Trophoblast cell (in vitro differentiated cells and primary cell): ENCODE results near the gene MEX3D.
A peak's percentile ranks its signal among the peaks of the same experiment; 100 is the strongest.

ENCODE experiments used
- DNase-seq, 2 donors: peaks; one replicate each; pipeline ENCODE4 v3.0.0-alpha.2; 2016
- H2AFZ ChIP-seq: 2 replicates; pipeline ENCODE4 v1.6.1; 2013; ENCODE audit warnings: low read length, moderate library complexity, mild to moderate bottlenecking; ENCODE audit not compliant: insufficient read depth, poor library complexity
- H2AK5ac ChIP-seq: 2 replicates; pipeline ENCODE4 v1.6.1; 2013; ENCODE audit warnings: mild to moderate bottlenecking, low read length
- H2BK120ac ChIP-seq: 2 replicates; pipeline ENCODE4 v1.6.1; 2013; ENCODE audit warnings: low read length, mild to moderate bottlenecking, moderate library complexity; ENCODE audit not compliant: insufficient read depth, poor library complexity
- H2BK12ac ChIP-seq: 2 replicates; pipeline ENCODE4 v1.6.1; 2013; ENCODE audit warnings: mild to moderate bottlenecking, low read length, moderate library complexity
- H2BK5ac ChIP-seq: 2 replicates; pipeline ENCODE4 v1.6.1; 2013; ENCODE audit warnings: low read length, low read depth, moderate library complexity, mild to moderate bottlenecking; ENCODE audit not compliant: poor library complexity
- H3K14ac ChIP-seq: 2 replicates; pipeline ENCODE4 v1.6.1; 2013; ENCODE audit warnings: mild to moderate bottlenecking, low read length
- H3K18ac ChIP-seq: 2 replicates; pipeline ENCODE4 v1.6.1; 2013; ENCODE audit warnings: mild to moderate bottlenecking, low read length
- H3K23ac ChIP-seq: 2 replicates; pipeline ENCODE4 v1.6.1; 2013; ENCODE audit warnings: low read length
- H3K27ac ChIP-seq: 2 replicates; pipeline ENCODE4 v1.5.1; 2013; ENCODE audit warnings: low read depth, mild to moderate bottlenecking, inconsistent platforms, low read length, moderate library complexity
- H3K27me3 ChIP-seq: 2 replicates; pipeline ENCODE4 v1.6.1; 2013; ENCODE audit warnings: inconsistent platforms, mild to moderate bottlenecking, low read length, moderate library complexity; ENCODE audit not compliant: insufficient read depth
- H3K36me3 ChIP-seq, 2 experiments: 1 replicate in 1 of 2; 2 replicates in 1 of 2; pipeline ENCODE4 v1.6.1; 2013; ENCODE audit warnings: low read length in 2 of 2, mild to moderate bottlenecking in 2 of 2, moderate library complexity in 1 of 2; ENCODE audit not compliant: insufficient read depth in 2 of 2, control insufficient read depth in 1 of 2
- H3K4ac ChIP-seq: 2 replicates; pipeline ENCODE4 v1.6.1; 2013; ENCODE audit warnings: low read depth, mild to moderate bottlenecking, low read length, moderate library complexity
- H3K4me1 ChIP-seq, 2 experiments: 1 replicate in 1 of 2; 2 replicates in 1 of 2; pipeline ENCODE4 v1.6.1; 2013; ENCODE audit warnings: low read length in 2 of 2, mild to moderate bottlenecking in 2 of 2, moderate library complexity in 1 of 2; ENCODE audit not compliant: insufficient read depth in 2 of 2, control insufficient read depth in 1 of 2
- H3K4me2 ChIP-seq: 2 replicates; pipeline ENCODE4 v1.6.1; 2013; ENCODE audit warnings: inconsistent platforms, mild to moderate bottlenecking, low read length, moderate library complexity
- H3K4me3 ChIP-seq: 2 replicates; pipeline ENCODE4 v1.5.1; 2013; ENCODE audit warnings: mild to moderate bottlenecking, low read depth, low read length, inconsistent platforms
- H3K79me1 ChIP-seq: one replicate; pipeline ENCODE4 v1.6.1; 2013; ENCODE audit warnings: low read length
- H3K79me2 ChIP-seq: 2 replicates; pipeline ENCODE4 v1.6.1; 2013; ENCODE audit warnings: low read length, mild to moderate bottlenecking; ENCODE audit not compliant: control insufficient read depth, insufficient read depth, poor library complexity
- H3K9ac ChIP-seq: 2 replicates; pipeline ENCODE4 v1.6.1; 2013; ENCODE audit warnings: mild to moderate bottlenecking, low read length
- H3K9me3 ChIP-seq: 2 replicates; pipeline ENCODE4 v1.6.1; 2013; ENCODE audit warnings: low read depth, mild to moderate bottlenecking, control low read depth, inconsistent platforms, low read length; ENCODE audit not compliant: insufficient read depth
- H4K12ac ChIP-seq: 2 replicates; pipeline ENCODE4 v1.6.1; 2013; ENCODE audit warnings: low read depth, mild to moderate bottlenecking, low read length, moderate library complexity
- H4K8ac ChIP-seq: 2 replicates; pipeline ENCODE4 v1.6.1; 2013; ENCODE audit warnings: low read depth, mild to moderate bottlenecking, low read length, moderate library complexity
- H4K91ac ChIP-seq: one replicate; pipeline ENCODE4 v1.6.1; 2013; ENCODE audit warnings: low read depth, mild to moderate bottlenecking, low read length, moderate library complexity
- WGBS: extraction: QIAGEN DNeasy Blood & Tissue Kit; methylation state at CpG from one replicate; pipeline ENCODE4 v1.1.7; 2013; ENCODE audit warnings: missing lambda C conversion rate; ENCODE audit not compliant: insufficient read length, insufficient coverage; ENCODE audit errors: extremely low coverage; 5-methylcytosine and 5-hydroxymethylcytosine counted together

Gene MEX3D

DNA sequence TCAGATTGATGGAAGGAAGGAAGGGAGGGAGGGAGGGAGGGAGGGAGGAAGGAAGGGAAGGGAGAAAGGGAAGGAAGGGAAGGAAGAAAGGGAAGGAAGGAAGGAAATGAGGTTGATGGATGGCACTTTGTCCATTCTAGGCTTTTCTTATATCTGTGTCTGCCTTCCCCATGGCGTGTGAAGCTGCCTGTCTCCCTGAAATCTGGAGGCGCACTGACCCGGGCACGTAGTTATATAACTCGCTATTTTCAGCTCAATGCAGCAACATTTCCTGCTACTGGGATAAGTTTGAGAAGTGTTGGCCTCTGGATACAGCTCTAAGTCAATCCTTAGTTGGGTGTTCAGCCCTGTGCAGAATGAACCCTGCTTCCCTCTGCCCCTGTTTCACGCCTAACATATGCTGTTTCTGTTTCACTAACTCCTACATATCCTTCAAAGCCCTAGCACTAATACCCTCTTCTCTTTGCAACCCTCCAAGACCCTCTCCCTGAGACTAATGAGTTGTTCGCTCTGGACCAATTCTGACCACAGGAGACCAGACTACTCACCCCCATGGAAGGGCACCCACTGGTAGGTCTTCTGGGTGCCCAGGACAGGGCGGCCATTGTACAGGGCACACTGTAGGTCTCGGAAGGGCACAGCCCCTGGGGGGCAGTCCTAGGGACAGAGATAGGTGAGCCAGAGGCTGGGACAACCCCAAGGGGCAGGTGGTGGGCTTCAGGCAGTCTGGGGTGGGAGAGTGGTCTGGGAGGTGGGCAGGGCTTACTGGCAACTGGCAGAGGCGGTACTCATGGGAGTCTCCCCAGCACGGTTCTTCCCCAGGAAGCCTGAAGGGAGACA lies 58.3 kb downstream of the MEX3D start:
- H3K27ac ChIP-seq: no peak overlapping the region

DNA sequence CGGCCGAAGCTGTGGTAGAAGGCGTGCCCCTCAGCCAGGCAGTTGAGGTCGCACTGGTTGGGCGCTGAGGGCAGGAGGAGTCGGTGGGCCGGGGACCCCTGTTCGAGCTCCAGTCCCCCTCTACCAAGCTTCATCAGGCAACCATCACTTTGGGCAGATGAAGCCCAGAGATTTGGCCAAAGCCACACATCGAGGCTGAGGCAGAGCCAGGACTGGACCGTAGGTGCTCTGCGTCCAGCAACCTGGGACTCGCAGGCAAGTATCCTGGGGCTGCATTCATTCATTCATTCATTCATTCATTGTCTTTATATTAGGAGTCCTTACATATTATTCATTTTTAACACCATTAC lies 59.6 kb downstream of the MEX3D start:
- Histone ChIP-seq H3K79me1 (peaks cover 11% of the 10 kb centered on the region), H3K23ac (no peak overlapping the region), H4K12ac (no peak overlapping the region), H3K4me3 (no peak overlapping the region), H2BK12ac (no peak overlapping the region), H3K14ac (no peak overlapping the region), H3K27me3 (no peaks in the 10 kb centered on the region), H3K4ac (no peak overlapping the region), H2BK5ac (no peak overlapping the region), H3K9ac (no peak overlapping the region), H3K27ac (no peak overlapping the region), H2AK5ac (no peak overlapping the region), H2BK120ac (no peak overlapping the region), H4K91ac (no peak overlapping the region), H2AFZ (no peak overlapping the region), H3K4me1 (peaks cover 4 to 6% of the 10 kb centered on the region in 2 experiments), H3K9me3 (peaks cover 19% of the 10 kb centered on the region), H4K8ac (no peak overlapping the region), H3K79me2 (peaks cover 2% of the 10 kb centered on the region), H3K4me2 (peak overlapping the region; percentile 13), H3K36me3 (no peaks in the 10 kb centered on the region), H3K18ac (no peak overlapping the region)
- WGBS: no CpG with 5 or more reads among the region's 12 CpGs
- peak in 1 of 2 donors; percentile 44 for DNase-seq

More for the DNA sequence above, 58.3 kb downstream of the MEX3D start:
- H2AFZ ChIP-seq: no peak overlapping the region
- no peak overlapping the region for H2BK5ac ChIP-seq
- no peak overlapping the region for H3K18ac ChIP-seq
- DNase-seq: no peak
- no peak overlapping the region for H3K4me2 ChIP-seq
- H3K14ac ChIP-seq: no peak overlapping the region
- no peak overlapping the region for H3K9ac ChIP-seq
- no peak overlapping the region for H2BK120ac ChIP-seq
- no peak overlapping the region for H4K12ac ChIP-seq
- H3K4ac ChIP-seq: no peak overlapping the region
- H2BK12ac ChIP-seq: no peak overlapping the region
- no peaks in the 10 kb centered on the region for H3K27me3 ChIP-seq
- H3K36me3 ChIP-seq: no peaks in the 10 kb centered on the region
- H4K91ac ChIP-seq: no peak overlapping the region
- H3K23ac ChIP-seq: no peak overlapping the region
- H3K79me2 ChIP-seq: peaks cover 2% of the 10 kb centered on the region
- H4K8ac ChIP-seq: no peak overlapping the region
- peaks cover 22% of the 10 kb centered on the region for H3K9me3 ChIP-seq
- H2AK5ac ChIP-seq: no peak overlapping the region
- WGBS: no CpG with 5 or more reads among the region's 11 CpGs
- H3K79me1 ChIP-seq: peaks cover 14% of the 10 kb centered on the region
- peaks cover 6% of the 10 kb centered on the region in 2 experiments for H3K4me1 ChIP-seq
- no peak overlapping the region for H3K4me3 ChIP-seq

DNA sequence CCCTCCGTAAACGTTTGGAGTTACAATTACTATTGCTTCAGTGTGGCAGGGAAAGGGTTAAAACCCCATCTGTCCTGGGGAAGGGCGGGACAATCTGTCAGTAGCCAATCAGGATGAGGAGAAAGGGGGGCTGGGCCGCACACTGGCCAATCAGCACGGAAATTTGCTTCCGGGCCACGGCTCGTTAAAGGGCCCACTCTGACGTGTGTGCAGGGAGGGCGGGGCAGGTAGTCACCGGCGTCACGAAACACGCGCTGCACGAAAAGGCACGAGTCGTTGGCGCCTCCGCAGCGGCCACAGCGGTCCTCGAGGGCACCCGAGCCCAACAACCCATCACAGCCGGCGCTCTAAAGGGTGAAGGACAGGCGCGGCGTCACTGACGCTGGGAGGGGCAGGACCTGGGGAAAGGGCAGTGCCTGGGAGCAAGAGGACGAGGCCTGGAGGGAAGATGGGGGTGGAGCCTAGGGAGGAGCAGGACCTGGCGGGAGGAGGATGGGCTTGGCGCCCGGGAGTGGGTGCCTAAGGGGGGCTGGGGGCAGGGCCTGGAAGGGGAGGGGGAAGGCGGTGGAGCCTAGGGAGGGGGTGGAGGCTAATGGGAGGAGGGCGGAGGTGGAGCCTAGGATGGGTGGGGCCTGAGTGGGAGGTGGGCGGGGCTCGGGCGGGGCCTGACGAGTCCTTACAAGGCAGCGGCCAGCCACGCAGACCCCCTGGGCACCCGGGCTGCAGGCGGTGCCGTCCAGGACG lies 60.2 kb downstream of the MEX3D start:
- Histone ChIP-seq H3K9me3 (peaks cover 19% of the 10 kb centered on the region), H3K4me1 (peaks cover 2 to 6% of the 10 kb centered on the region in 2 experiments), H3K4me2 (peak overlapping the region; percentile 57), H3K4ac (peak overlapping the region; percentile 0), H3K9ac (no peak overlapping the region), H3K27ac (peak overlapping the region; percentile 14), H3K79me1 (peaks cover 7% of the 10 kb centered on the region), H3K36me3 (no peaks in the 10 kb centered on the region), H3K4me3 (peak overlapping the region; percentile 64), H2AK5ac (no peak overlapping the region), H4K91ac (peak overlapping the region; percentile 21), H2BK12ac (no peak overlapping the region), H4K8ac (peak overlapping the region; percentile 77), H2AFZ (peak overlapping the region; percentile 41), H3K18ac (peak overlapping the region; percentile 19), H4K12ac (peak overlapping the region; percentile 4), H3K79me2 (peaks cover 2% of the 10 kb centered on the region), H3K23ac (no peak overlapping the region), H2BK5ac (peak overlapping the region; percentile 19), H3K27me3 (no peaks in the 10 kb centered on the region), H3K14ac (peak overlapping the region; percentile 19), H2BK120ac (peak overlapping the region; percentile 35)
- no CpG with 5 or more reads among the region's 46 CpGs for WGBS
- peak; percentile 92 to 97 for DNase-seq

DNA sequence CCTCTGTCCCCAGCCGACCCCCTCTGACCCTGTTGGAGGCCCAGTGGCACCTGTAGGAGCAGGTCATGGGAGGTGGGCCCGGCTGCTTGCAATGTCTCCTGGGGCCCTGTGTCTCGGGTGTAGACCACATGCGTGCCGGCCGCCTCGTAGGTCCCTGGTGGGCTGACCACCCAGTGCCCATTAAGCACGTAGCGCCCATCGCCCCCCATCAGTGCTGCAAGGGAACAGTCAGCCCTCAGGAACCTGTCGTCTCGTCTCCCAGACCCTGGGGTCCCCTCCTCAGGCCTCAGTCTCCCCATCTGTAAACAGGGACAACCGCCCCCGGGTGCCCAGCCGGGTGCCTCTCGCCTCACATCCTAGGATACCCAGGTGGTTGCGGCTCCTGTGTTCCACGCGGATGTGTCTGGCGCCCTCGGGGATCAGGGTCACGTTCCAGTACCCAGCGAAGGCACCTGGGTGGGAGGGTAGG lies 60.9 kb downstream of the MEX3D start:
- H4K91ac ChIP-seq: peak overlapping the region; percentile 53
- H2AK5ac ChIP-seq: peak overlapping the region; percentile 67
- WGBS: no CpG with 5 or more reads among the region's 23 CpGs
- no peak overlapping the region for H3K4me3 ChIP-seq
- peaks cover 2 to 6% of the 10 kb centered on the region in 2 experiments for H3K4me1 ChIP-seq
- H4K8ac ChIP-seq: peak overlapping the region; percentile 77
- no peak overlapping the region for H3K4ac ChIP-seq
- no peak overlapping the region for H3K27ac ChIP-seq
- H2BK120ac ChIP-seq: peak overlapping the region; percentile 5
- H3K9me3 ChIP-seq: peaks cover 17% of the 10 kb centered on the region
- H2AFZ ChIP-seq: peak overlapping the region; percentile 40
- no peaks in the 10 kb centered on the region for H3K27me3 ChIP-seq
- H2BK5ac ChIP-seq: no peak overlapping the region
- no peak overlapping the region for H3K23ac ChIP-seq
- no peak overlapping the region for H2BK12ac ChIP-seq
- H3K79me2 ChIP-seq: peaks cover 2% of the 10 kb centered on the region
- DNase-seq: no peak
- peak overlapping the region; percentile 23 for H3K14ac ChIP-seq
- H3K36me3 ChIP-seq: no peaks in the 10 kb centered on the region
- H3K18ac ChIP-seq: peak overlapping the region; percentile 41
- peak overlapping the region; percentile 43 for H3K4me2 ChIP-seq
- H4K12ac ChIP-seq: peak overlapping the region; percentile 64
- no peak overlapping the region for H3K9ac ChIP-seq
- H3K79me1 ChIP-seq: peaks cover 6% of the 10 kb centered on the region
